A549 (cell line): Measurements from ENCODE around the gene FILIP1L. TPM values are rescaled to one million over a fixed set of nuclear protein-coding genes. Genes with fewer than 3 reads are reported as not detected.

Source experiments
- ATAC-seq, 2 experiments: fragments of 200-7000 bp in 1 of 2; fragments of >200 bp in 1 of 2; cut with Nextera tagmentation in 1 of 2; cut with Tn5 transposase in 1 of 2; 3 replicates each; pipeline versions ENCODE4 v1.8.0 to v1.9.1; 2018 to 2020; ENCODE audit warnings: mild to moderate bottlenecking in 1 of 2, moderate library complexity in 1 of 2
- CTCF ChIA-PET: fragments of 300-600 bp; sonication (Branson Sonifier 250); formaldehyde crosslinking; extraction: SDS; loops from one replicate; lab custom pipeline; 2021; ENCODE audit warnings: antibody characterized with exemption, inconsistent platforms; lab: Yijun Ruan, JAX
- POLR2A ChIA-PET: fragments of 350-600 bp; formaldehyde crosslinking; extraction: SDS; loops from one replicate; lab custom pipeline; 2021; ENCODE audit warnings: antibody characterized with exemption, inconsistent platforms; lab: Yijun Ruan, JAX
- DNase-seq, 2 experiments: peaks; one replicate each; pipeline versions ENCODE4 v3.0.0 to v3.0.0-alpha.2; 2011 to 2016; ENCODE audit warnings: low read depth in 1 of 2, low spot score in 1 of 2
- FAIRE-seq: peaks from 2 replicates; lab custom pipeline; 2011; peaks lifted over from hg19 to GRCh38; lab: Jason Lieb, UNC
- H3K27ac ChIP-seq, 2 experiments: fragments of >200 bp; sonication (Bioruptor Twin); formaldehyde crosslinking; 3 replicates each; pipeline ENCODE4 v1.5.1; 2016 to 2017
- H3K4me1 ChIP-seq: fragments of >200 bp; sonication (Bioruptor Twin); formaldehyde crosslinking; 3 replicates; pipeline ENCODE4 v1.6.1; 2016
- H3K4me2 ChIP-seq: fragments of >200 bp; sonication (Bioruptor Twin); formaldehyde crosslinking; 3 replicates; pipeline ENCODE4 v1.6.1; 2016
- H3K4me3 ChIP-seq: fragments of >200 bp; sonication (Bioruptor Twin); formaldehyde crosslinking; 3 replicates; pipeline ENCODE4 v1.5.1; 2016
- H3K9me3 ChIP-seq: fragments of >200 bp; sonication (Bioruptor Twin); formaldehyde crosslinking; 3 replicates; pipeline ENCODE4 v1.6.1; 2016
- ATOH8 ChIP-seq: fragments of 250-450 bp; sonication (Bioruptor Pico); IDR thresholded peaks from 2 replicates; pipeline ENCODE4 v1.5.0; 2020; ENCODE audit warnings: low read depth, mild to moderate bottlenecking, moderate library complexity
- CHD2 ChIP-seq: fragments of 150-350 bp; IDR thresholded peaks from 2 replicates; pipeline ENCODE4 v1.6.1; 2014; ENCODE audit warnings: low read length; ENCODE audit not compliant: partially characterized antibody
- CTCF ChIP-seq: fragments of >200 bp; sonication (Bioruptor Twin); formaldehyde crosslinking; IDR thresholded peaks from 3 replicates; pipeline ENCODE4 v1.5.1; 2016
- FOXS1 ChIP-seq: fragments of 250-450 bp; sonication (Bioruptor Pico); IDR thresholded peaks from 2 replicates; pipeline ENCODE4 v1.5.0; 2020; ENCODE audit warnings: mild to moderate bottlenecking, moderate library complexity
- GATA3 ChIP-seq: IDR thresholded peaks from 2 replicates; pipeline ENCODE4 v1.6.1; 2012; ENCODE audit warnings: borderline replicate concordance
- HMGXB4 ChIP-seq: fragments of 250-450 bp; sonication (Bioruptor Pico); IDR thresholded peaks from 2 replicates; pipeline ENCODE4 v1.5.0; 2021; ENCODE audit warnings: mild to moderate bottlenecking, moderate library complexity, borderline replicate concordance
- JUN ChIP-seq, 2 experiments: fragments of >200 bp; sonication (Bioruptor Twin); formaldehyde crosslinking; IDR thresholded peaks; 2 replicates in 1 of 2; 3 replicates in 1 of 2; pipeline ENCODE4 v1.6.1; 2016 to 2017
- JUNB ChIP-seq: fragments of >200 bp; sonication (Bioruptor Twin); formaldehyde crosslinking; IDR thresholded peaks from 2 replicates; pipeline ENCODE4 v1.6.1; 2016
- MAZ ChIP-seq: fragments of 150-350 bp; IDR thresholded peaks from 2 replicates; pipeline ENCODE4 v1.6.1; 2014; ENCODE audit warnings: antibody characterized with exemption, low read depth, low read length, borderline replicate concordance
- POLR2AphosphoS2 ChIP-seq: conservative IDR thresholded peaks from 2 replicates; pipeline ENCODE4 v1.6.1; 2012; ENCODE audit warnings: low read length, improper control_type of control experiment, inconsistent platforms
- RAD21 ChIP-seq, 2 experiments: fragments of >200 bp in 1 of 2; sonication (Bioruptor Twin) in 1 of 2; formaldehyde crosslinking in 1 of 2; IDR thresholded peaks in 1 of 2; conservative IDR thresholded peaks in 1 of 2; 2 replicates in 1 of 2; 3 replicates in 1 of 2; pipeline ENCODE4 v1.6.1; 2012 to 2018; ENCODE audit warnings: inconsistent platforms in 1 of 2
- RCOR1 ChIP-seq: fragments of 150-350 bp; IDR thresholded peaks from 2 replicates; pipeline ENCODE4 v1.6.1; 2014; ENCODE audit warnings: antibody characterized with exemption, low read length, low read depth
- RFX5 ChIP-seq: fragments of 450-650 bp; IDR thresholded peaks from 2 replicates; pipeline ENCODE4 v1.7.1; 2014; ENCODE audit warnings: antibody characterized with exemption, mild to moderate bottlenecking, moderate library complexity
- SMC3 ChIP-seq: fragments of >200 bp; sonication (Bioruptor Twin); formaldehyde crosslinking; IDR thresholded peaks from 3 replicates; pipeline ENCODE4 v1.6.1; 2018; ENCODE audit warnings: inconsistent platforms
- ZFP36 ChIP-seq: fragments of 450-650 bp; IDR thresholded peaks from 2 replicates; pipeline ENCODE4 v1.6.1; 2014; ENCODE audit warnings: borderline replicate concordance; ENCODE audit not compliant: partially characterized antibody
- WGBS: methylation state at CpG from one replicate; pipeline ENCODE4 v1.1.6; 2017; ENCODE audit errors: missing lambda C conversion rate; 5-methylcytosine and 5-hydroxymethylcytosine counted together
- polyA plus RNA-seq, 4 experiments: library from polyadenylated mRNA; depleted of rRNA in 3 of 4; stranded (reverse); fragments of >200 nt; fragmentation: RNase III in 1 of 4; extraction: RNeasy Plus Mini Kit Qiagen cat#74134 plus additional on column Dnase treatment in 1 of 4; gene quantifications; 2 replicates in 3 of 4; 3 replicates in 1 of 4; pipeline ENCODE4 v1.2.3, GENCODE V29; 2011 to 2017

The FILIP1L gene
- polyA plus RNA-seq, 2 of the 4 experiments (the other 2 are of a cell fraction): 0.19 to 0.45 TPM

- Histone ChIP-seq H3K4me3 (no peak overlapping the region), H3K4me1 (no peaks in the 10 kb centered on the region), H3K4me2 (no peak overlapping the region)
- FAIRE-seq (peak; percentile 51), DNase-seq (peak; percentile 44 to 85)
- CTCF ChIA-PET: interaction anchor here (0.8 to 2.0 kb wide), 11 partner anchors 9 to 739 kb away, joined by 3 to 10 read pairs (median 4); partner anchors contain the start of gene CMSS1
- TF ChIP-seq MAZ (no peak), CHD2 (no peak), ZFP36 (peak; percentile 34), ATOH8 (no peak), RFX5 (no peak), CTCF (peak; percentile 60), FOXS1 (CRISPR knock-in tag) (no peak), RAD21 (conservative IDR thresholded peaks at IDR 0.05 in 1 of 2, IDR thresholded peaks at IDR 0.05 in 1 of 2) (peak; percentile 31 to 35; a peak in 2 of 5 replicates), POLR2AphosphoS2 (no peak), HMGXB4 (no peak), GATA3 (no peak), SMC3 (peak; percentile 22; the same call in 1 of the 3 replicates)
- TF ChIP-seq, all 56 proteins: peak for 4
- WGBS: 17% methylated on average over 4 of the region's 4 CpGs
- H3K9me3 ChIP-seq: peaks cover 9% of the 10 kb centered on the region
- no peak overlapping the region for H3K27ac ChIP-seq
- ATAC-seq: peak; percentile 64 to 76; a peak in 4 of 6 replicates
- POLR2A ChIA-PET: interaction anchor here (0.7 kb wide), 1 partner anchor 10 kb away, joined by 3 read pairs; the partner anchor contains the start of gene CMSS1
Measured at GRCh38 chr3:99808163-99808794, 306.0 kb downstream of the FILIP1L start.

- DNase-seq: no peak
- 33% methylated on average over 2 of the region's 2 CpGs for WGBS
- ChIA-PET CTCF (no interaction called here), POLR2A (no interaction called here)
- Histone ChIP-seq H3K27ac (no peak overlapping the region), H3K4me3 (no peak overlapping the region), H3K4me2 (no peak overlapping the region)
- no peak for ATAC-seq
- TF ChIP-seq JUN (IDR thresholded peaks at IDR 0.05) (no peak), ZFP36 (peak; percentile 97)
- TF ChIP-seq, all 56 proteins: peak for 1
- peaks cover 9% of the 10 kb centered on the region for H3K9me3 ChIP-seq
- FAIRE-seq: no peak
- no peaks in the 10 kb centered on the region for H3K4me1 ChIP-seq
Measured at GRCh38 chr3:99805160-99805559, 309.1 kb downstream of the FILIP1L start.

GRCh38 chr3:99803297-99803696, 311.0 kb downstream of the FILIP1L start:
- TF ChIP-seq JUNB (no peak), RCOR1 (no peak)
- FAIRE-seq (no peak), ATAC-seq (no peak), DNase-seq (no peak)
- no peak overlapping the region for H3K4me2 ChIP-seq
- H3K4me1 ChIP-seq: no peaks in the 10 kb centered on the region
- ChIA-PET CTCF (interaction anchor here (1.0 kb wide), 1 partner anchor 24 kb away, joined by 3 read pairs; no protein-coding TSS in a partner anchor), POLR2A (no interaction called here)
- peaks cover 16% of the 10 kb centered on the region for H3K9me3 ChIP-seq
- H3K4me3 ChIP-seq: no peak overlapping the region
- H3K27ac ChIP-seq: no peak overlapping the region
- 4% methylated on average over 1 of the region's 1 CpG for WGBS
